Measurements from ENCODE around the gene RALGPS1.

Gene RALGPS1

GRCh38 chr9:126906091-126906490 is 8.5 kb upstream of the RALGPS1 start:
- no peak overlapping the region for H3K4me3 ChIP-seq (ENCODE audit: low read length)
- DNase-seq (ENCODE audit: low read depth), result no peak
- TF ChIP-seq, protein P1, sequence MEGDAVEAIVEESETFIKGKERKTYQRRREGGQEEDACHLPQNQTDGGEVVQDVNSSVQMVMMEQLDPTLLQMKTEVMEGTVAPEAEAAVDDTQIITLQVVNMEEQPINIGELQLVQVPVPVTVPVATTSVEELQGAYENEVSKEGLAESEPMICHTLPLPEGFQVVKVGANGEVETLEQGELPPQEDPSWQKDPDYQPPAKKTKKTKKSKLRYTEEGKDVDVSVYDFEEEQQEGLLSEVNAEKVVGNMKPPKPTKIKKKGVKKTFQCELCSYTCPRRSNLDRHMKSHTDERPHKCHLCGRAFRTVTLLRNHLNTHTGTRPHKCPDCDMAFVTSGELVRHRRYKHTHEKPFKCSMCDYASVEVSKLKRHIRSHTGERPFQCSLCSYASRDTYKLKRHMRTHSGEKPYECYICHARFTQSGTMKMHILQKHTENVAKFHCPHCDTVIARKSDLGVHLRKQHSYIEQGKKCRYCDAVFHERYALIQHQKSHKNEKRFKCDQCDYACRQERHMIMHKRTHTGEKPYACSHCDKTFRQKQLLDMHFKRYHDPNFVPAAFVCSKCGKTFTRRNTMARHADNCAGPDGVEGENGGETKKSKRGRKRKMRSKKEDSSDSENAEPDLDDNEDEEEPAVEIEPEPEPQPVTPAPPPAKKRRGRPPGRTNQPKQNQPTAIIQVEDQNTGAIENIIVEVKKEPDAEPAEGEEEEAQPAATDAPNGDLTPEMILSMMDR (conservative IDR thresholded peaks at IDR 0.05; ENCODE audit: low read length), result no peak

- DNase-seq (ENCODE audit: low read depth), result no peak
- TF ChIP-seq, protein P1 (conservative IDR thresholded peaks at IDR 0.05; ENCODE audit: low read length), result no peak
- H3K4me3 ChIP-seq (ENCODE audit: low read length), result no peak overlapping the region
Observed at GRCh38 chr9:126907058-126907457, 7.5 kb upstream of the RALGPS1 start.

DNA sequence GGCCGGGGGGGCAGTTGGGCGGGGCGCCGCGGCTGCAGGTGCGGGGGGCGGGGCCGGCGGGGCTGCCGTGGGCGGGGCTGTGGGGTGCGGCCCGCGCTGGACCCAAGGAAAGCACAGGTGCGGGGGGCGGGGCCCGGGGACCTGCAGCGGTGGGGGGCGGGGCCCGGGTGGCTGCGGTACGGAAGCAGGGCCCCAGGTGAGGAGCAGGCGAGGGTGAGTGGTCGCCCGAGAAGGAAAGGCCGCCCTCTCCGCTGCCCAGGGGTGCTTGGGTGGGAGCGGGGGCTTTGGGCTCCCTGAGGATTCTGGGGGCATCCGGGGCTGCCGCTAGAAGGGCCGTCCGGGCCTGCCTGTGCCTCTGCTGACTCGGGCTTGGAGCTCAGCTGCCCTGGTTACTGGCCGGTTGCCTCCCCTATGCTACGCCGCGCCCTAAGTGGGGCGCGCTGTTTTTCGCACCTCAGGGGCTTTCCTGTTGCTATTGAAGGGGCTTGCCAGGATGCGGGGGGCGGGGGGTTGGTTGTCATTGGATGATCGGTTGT is 767 bp downstream of the RALGPS1 start:
- H3K4me3 ChIP-seq (ENCODE audit: low read length), result no peak overlapping the region
- DNase-seq (ENCODE audit: low read depth), result no peak
- TF ChIP-seq, protein P1 (conservative IDR thresholded peaks at IDR 0.05; ENCODE audit: low read length), result no peak

GRCh38 chr9:126915846-126916543 is 1.4 kb downstream of the RALGPS1 start:
- no peak overlapping the region for H3K4me3 ChIP-seq (ENCODE audit: low read length)
- TF ChIP-seq, protein P1 (conservative IDR thresholded peaks at IDR 0.05; ENCODE audit: low read length), result no peak
- no peak for DNase-seq (ENCODE audit: low read depth)

DNA sequence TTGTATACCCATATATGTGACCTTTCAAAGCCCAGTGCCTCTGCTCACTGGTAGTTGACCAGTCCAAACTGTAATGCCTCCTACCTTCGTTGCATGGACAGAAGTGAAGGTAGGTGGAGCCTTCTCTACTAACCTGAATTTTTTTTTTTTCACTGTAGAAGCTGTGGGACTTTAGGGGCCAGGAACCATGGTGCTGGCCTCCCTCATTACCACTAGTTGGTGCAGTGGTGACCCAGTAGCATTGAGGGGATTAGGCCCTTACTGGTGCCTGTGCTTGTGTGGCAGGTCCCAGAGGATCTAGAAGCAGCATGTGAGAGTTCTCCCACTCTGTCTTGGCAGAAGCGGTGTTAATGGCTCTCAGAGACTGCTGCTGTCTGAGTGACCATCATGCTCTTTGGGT is 2.3 kb downstream of the RALGPS1 start:
- TF ChIP-seq, protein P1 (conservative IDR thresholded peaks at IDR 0.05; ENCODE audit: low read length), result no peak
- no peak for DNase-seq (ENCODE audit: low read depth)
- no peak overlapping the region for H3K4me3 ChIP-seq (ENCODE audit: low read length)

- no peak overlapping the region for H3K4me3 ChIP-seq (ENCODE audit: low read length)
- DNase-seq (ENCODE audit: low read depth), result no peak
- TF ChIP-seq, protein P1 (conservative IDR thresholded peaks at IDR 0.05; ENCODE audit: low read length), result no peak
Observed at GRCh38 chr9:126919193-126919592, 4.6 kb downstream of the RALGPS1 start.

DNA sequence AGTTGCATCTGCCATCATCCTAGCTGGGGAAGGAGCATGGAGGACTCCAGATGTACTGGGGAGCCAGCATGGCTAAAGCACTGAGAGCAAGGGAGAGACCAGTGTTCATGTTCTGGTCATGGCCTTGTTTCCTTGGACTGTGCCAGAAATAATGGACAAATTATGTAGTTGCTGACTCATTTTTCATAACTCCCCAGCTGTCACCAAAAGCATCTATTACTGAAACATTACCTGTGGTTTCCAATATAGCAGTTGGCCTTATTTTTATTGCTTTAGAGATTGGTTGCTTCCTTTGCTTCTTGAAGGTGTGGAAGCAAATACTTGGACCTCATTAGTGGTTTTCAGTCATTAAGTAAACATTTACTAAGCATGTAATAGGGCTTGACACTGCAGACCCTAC is 11.3 kb downstream of the RALGPS1 start:
- TF ChIP-seq, protein P1 (conservative IDR thresholded peaks at IDR 0.05; ENCODE audit: low read length), result no peak
- no peak for DNase-seq (ENCODE audit: low read depth)
- H3K4me3 ChIP-seq (ENCODE audit: low read length), result no peak overlapping the region
